Keratinocyte (primary cell): ENCODE data around the gene DIAPH2. TPM values are rescaled to one million over a fixed set of nuclear protein-coding genes. Genes with fewer than 3 reads are reported as not detected.

Experiments
- DNase-seq: peaks from one replicate; pipeline ENCODE4 v3.0.0-alpha.2; 2011; ENCODE audit warnings: low read depth, missing footprints, low spot score
- FAIRE-seq: peaks from 2 replicates; lab custom pipeline; 2011; peaks lifted over from hg19 to GRCh38; lab: Jason Lieb, UNC
- H2AFZ ChIP-seq: 2 replicates; pipeline ENCODE4 v1.6.0; 2012; ENCODE audit warnings: low read length, control low read depth, inconsistent platforms; ENCODE audit not compliant: control insufficient read depth
- H3K27ac ChIP-seq: 2 replicates; pipeline ENCODE4 v1.5.1; 2011; ENCODE audit warnings: low read length; ENCODE audit not compliant: control insufficient read depth, insufficient read depth
- H3K27me3 ChIP-seq: 3 replicates; pipeline ENCODE4 v1.6.0; 2011; ENCODE audit warnings: low read length; ENCODE audit not compliant: control insufficient read depth, insufficient read depth; ENCODE audit errors: extremely low read depth
- H3K36me3 ChIP-seq, 2 experiments: 2 replicates in 1 of 2; 3 replicates in 1 of 2; pipeline ENCODE4 v1.5.1; 2011; ENCODE audit warnings: low read length in 2 of 2, mild to moderate bottlenecking in 1 of 2; ENCODE audit not compliant: control insufficient read depth in 2 of 2, insufficient read depth in 2 of 2; ENCODE audit errors: extremely low read depth in 1 of 2
- H3K4me1 ChIP-seq: 3 replicates; pipeline ENCODE4 v1.5.1; 2011; ENCODE audit warnings: low read length; ENCODE audit not compliant: control insufficient read depth, insufficient read depth; ENCODE audit errors: extremely low read depth
- H3K4me2 ChIP-seq: 3 replicates; pipeline ENCODE4 v1.6.0; 2011; ENCODE audit warnings: low read depth, low read length; ENCODE audit not compliant: control insufficient read depth, insufficient read depth; ENCODE audit errors: extremely low read depth
- H3K4me3 ChIP-seq, 3 experiments: fragments of 200-600 bp in 1 of 3; sonication (generic) in 1 of 3; 2 replicates in 2 of 3; 3 replicates in 1 of 3; pipeline ENCODE4 v1.5.1; 2011 to 2016; ENCODE audit warnings: low read length in 3 of 3, mild to moderate bottlenecking in 3 of 3, control low read depth in 2 of 3, inconsistent platforms in 1 of 3, low read depth in 1 of 3, mixed read lengths in 1 of 3, mixed run types in 1 of 3, moderate library complexity in 1 of 3; ENCODE audit not compliant: control insufficient read depth in 2 of 3, insufficient read depth in 2 of 3; ENCODE audit errors: extremely low read depth in 1 of 3
- H3K79me2 ChIP-seq: 2 replicates; pipeline ENCODE4 v1.6.0; 2012; ENCODE audit warnings: low read length; ENCODE audit not compliant: control insufficient read depth, insufficient read depth
- H3K9ac ChIP-seq: 3 replicates; pipeline ENCODE4 v1.6.0; 2011; ENCODE audit warnings: low read length; ENCODE audit not compliant: control insufficient read depth, insufficient read depth; ENCODE audit errors: extremely low read depth
- H3K9me1 ChIP-seq: 3 replicates; pipeline ENCODE4 v1.6.0; 2011; ENCODE audit warnings: low read length; ENCODE audit not compliant: control insufficient read depth, insufficient read depth; ENCODE audit errors: extremely low read depth
- H3K9me3 ChIP-seq: 2 replicates; pipeline ENCODE4 v1.5.1; 2012; ENCODE audit warnings: low read depth, low read length; ENCODE audit not compliant: control insufficient read depth
- H4K20me1 ChIP-seq: 3 replicates; pipeline ENCODE4 v1.6.0; 2011; ENCODE audit warnings: low read length; ENCODE audit not compliant: control insufficient read depth, insufficient read depth; ENCODE audit errors: extremely low read depth
- EZH2 ChIP-seq: IDR thresholded peaks from one replicate; pipeline ENCODE4 v1.6.1; 2012; ENCODE audit warnings: inconsistent platforms, mild to moderate bottlenecking, low read length, moderate library complexity
- dilution Hi-C: fragments of 300-500 bp; cut with MboI; formaldehyde crosslinking; loops from one replicate; pipeline ENCODE4 v1.7.0; 2020; ENCODE audit warnings: low sequenced_read_pairs; ENCODE audit not compliant: extremely low pct_ligation_motif_present
- polyA plus RNA-seq, 5 experiments: library from polyadenylated mRNA; depleted of rRNA in 3 of 5; stranded (reverse) in 3 of 5; stranded (forward) in 1 of 5; unstranded in 1 of 5; fragments of >200 nt; gene quantifications; 1 replicate in 1 of 5; 2 replicates in 3 of 5; 3 replicates in 1 of 5; pipeline versions ENCODE4 v1.2.1 to v1.2.3, GENCODE V29; 2011 to 2012; ENCODE audit warnings: missing spikeins in 2 of 5, low read depth in 1 of 5, low replicate concordance in 1 of 5
- TF ChIP-seq, protein P1 (sequence below), 3 experiments: IDR thresholded peaks in 1 of 3; conservative IDR thresholded peaks in 1 of 3; optimal IDR thresholded peaks in 1 of 3; 2 replicates in 2 of 3; 3 replicates in 1 of 3; pipeline versions ENCODE3 to v1.5.1; 2011; ENCODE audit warnings: low read length in 3 of 3, mild to moderate bottlenecking in 3 of 3, moderate library complexity in 2 of 3, control low read depth in 1 of 3, inconsistent platforms in 1 of 3; ENCODE audit not compliant: insufficient read depth in 2 of 3; ENCODE audit errors: extremely low read depth in 1 of 3

Gene DIAPH2
- polyA plus RNA-seq, 1 donor (not counting 4 experiments of a cell fraction or from before 2014, with no cell fraction given): 7.4 TPM

DNA sequence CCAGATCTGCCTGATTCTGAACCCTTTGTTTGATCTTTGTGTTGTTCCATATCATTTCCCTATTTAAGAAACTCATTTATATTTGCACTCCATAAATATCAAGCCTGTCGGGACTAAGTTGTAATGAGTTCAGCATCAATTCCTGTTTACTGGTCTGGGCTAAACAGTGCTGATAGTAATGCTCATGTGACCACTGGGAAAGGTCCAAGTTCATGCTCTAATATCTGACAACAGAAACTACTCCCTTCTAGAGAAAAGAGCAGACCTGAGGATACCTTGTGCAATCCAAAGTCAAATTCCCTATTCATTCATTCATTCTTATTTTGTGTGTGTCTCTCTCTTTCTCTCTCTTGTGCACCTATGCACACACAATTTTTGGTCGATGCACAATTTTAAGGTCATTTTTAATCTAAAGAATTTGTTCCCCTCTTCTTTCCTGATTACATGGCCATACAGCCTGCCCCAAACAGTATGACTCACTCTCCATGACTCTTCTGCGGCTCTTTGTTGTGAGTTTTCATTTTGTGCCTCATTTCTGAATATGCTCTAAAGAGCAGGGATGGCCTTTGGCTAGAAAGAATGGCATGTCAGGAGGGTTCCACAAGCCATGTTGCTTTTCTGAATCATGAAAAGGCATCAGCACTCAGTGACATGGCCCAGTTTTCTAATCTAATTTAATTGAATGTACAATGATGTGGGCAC lies 863.4 kb downstream of the DIAPH2 start:
- TF ChIP-seq EZH2: no peak
- TF ChIP-seq, protein P1, sequence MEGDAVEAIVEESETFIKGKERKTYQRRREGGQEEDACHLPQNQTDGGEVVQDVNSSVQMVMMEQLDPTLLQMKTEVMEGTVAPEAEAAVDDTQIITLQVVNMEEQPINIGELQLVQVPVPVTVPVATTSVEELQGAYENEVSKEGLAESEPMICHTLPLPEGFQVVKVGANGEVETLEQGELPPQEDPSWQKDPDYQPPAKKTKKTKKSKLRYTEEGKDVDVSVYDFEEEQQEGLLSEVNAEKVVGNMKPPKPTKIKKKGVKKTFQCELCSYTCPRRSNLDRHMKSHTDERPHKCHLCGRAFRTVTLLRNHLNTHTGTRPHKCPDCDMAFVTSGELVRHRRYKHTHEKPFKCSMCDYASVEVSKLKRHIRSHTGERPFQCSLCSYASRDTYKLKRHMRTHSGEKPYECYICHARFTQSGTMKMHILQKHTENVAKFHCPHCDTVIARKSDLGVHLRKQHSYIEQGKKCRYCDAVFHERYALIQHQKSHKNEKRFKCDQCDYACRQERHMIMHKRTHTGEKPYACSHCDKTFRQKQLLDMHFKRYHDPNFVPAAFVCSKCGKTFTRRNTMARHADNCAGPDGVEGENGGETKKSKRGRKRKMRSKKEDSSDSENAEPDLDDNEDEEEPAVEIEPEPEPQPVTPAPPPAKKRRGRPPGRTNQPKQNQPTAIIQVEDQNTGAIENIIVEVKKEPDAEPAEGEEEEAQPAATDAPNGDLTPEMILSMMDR (optimal IDR thresholded peaks at IDR 0.05 in 1 of 3, IDR thresholded peaks at IDR 0.05 in 1 of 3, conservative IDR thresholded peaks at IDR 0.05 in 1 of 3; ENCODE audit: extremely low read depth in 1 of 3, insufficient read depth in 2 of 3, low read length in 3 of 3): no peak

DNA sequence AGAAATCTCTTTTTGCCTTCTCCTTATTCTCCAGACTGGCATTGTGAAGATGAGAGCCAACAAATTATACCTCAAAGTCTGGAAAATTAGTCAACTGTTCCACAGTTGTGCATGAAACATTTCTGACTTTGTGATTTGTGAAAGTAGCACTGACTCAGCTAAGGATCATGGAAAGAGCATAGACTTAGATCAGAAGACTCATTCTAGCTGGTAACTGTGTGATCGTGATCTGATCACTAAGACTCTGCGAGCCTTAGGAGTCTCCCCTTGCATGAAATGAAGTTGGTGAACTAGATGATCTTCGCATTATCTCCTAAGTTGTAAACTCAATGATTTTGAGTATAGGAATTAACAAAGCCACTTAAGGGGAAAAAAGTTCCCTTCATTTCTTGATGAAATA lies 867.2 kb downstream of the DIAPH2 start:
- no peak overlapping the region for H3K4me2 ChIP-seq
- no peaks in the 10 kb centered on the region for H3K4me1 ChIP-seq
- dilution Hi-C loops: no loop called here
- DNase-seq (no peak), FAIRE-seq (no peak)
- no peaks in the 10 kb centered on the region for H3K9me3 ChIP-seq
- TF ChIP-seq EZH2: no peak
- TF ChIP-seq, protein P1 (optimal IDR thresholded peaks at IDR 0.05 in 1 of 3, IDR thresholded peaks at IDR 0.05 in 1 of 3, conservative IDR thresholded peaks at IDR 0.05 in 1 of 3; ENCODE audit: extremely low read depth in 1 of 3, insufficient read depth in 2 of 3, low read length in 3 of 3): no peak
- no peak overlapping the region for H3K4me3 ChIP-seq
- H4K20me1 ChIP-seq: no peaks in the 10 kb centered on the region
- H3K9me1 ChIP-seq: no peaks in the 10 kb centered on the region
- no peak overlapping the region for H2AFZ ChIP-seq
- H3K9ac ChIP-seq: no peak overlapping the region
- H3K27me3 ChIP-seq: no peaks in the 10 kb centered on the region
- no peak overlapping the region for H3K27ac ChIP-seq
- H3K79me2 ChIP-seq: no peaks in the 10 kb centered on the region
- H3K36me3 ChIP-seq: no peaks in the 10 kb centered on the region

More for the DNA sequence above, 863.4 kb downstream of the DIAPH2 start:
- DNase-seq (no peak), FAIRE-seq (no peak)
- no peaks in the 10 kb centered on the region for H4K20me1 ChIP-seq
- no peaks in the 10 kb centered on the region for H3K36me3 ChIP-seq
- no peak overlapping the region for H3K4me2 ChIP-seq
- H3K79me2 ChIP-seq: no peaks in the 10 kb centered on the region
- no peaks in the 10 kb centered on the region for H3K27me3 ChIP-seq
- H3K9ac ChIP-seq: no peak overlapping the region
- H3K4me1 ChIP-seq: no peaks in the 10 kb centered on the region
- dilution Hi-C loops: no loop called here
- no peak overlapping the region for H3K4me3 ChIP-seq
- no peaks in the 10 kb centered on the region for H3K9me3 ChIP-seq
- H3K9me1 ChIP-seq: no peaks in the 10 kb centered on the region
- H3K27ac ChIP-seq: no peak overlapping the region
- no peak overlapping the region for H2AFZ ChIP-seq
